Omental fat pad (tissue), 4 donors: ENCODE measurements around the gene SHC4. TPM values are rescaled to one million over a fixed set of nuclear protein-coding genes. Genes with fewer than 3 reads are reported as not detected.
A peak's percentile ranks its signal among the peaks of the same experiment; 100 is the strongest.

ENCODE experiments used
- ATAC-seq: fragments of 150-250 bp; one replicate; pipeline ENCODE4 v1.9.1; 2016; ENCODE audit warnings: mild to moderate bottlenecking, moderate library complexity; ENCODE audit not compliant: low FRiP score
- DNase-seq: peaks from one replicate; pipeline ENCODE4 v3.0.0-alpha.2; 2019; ENCODE audit warnings: low spot score
- total RNA-seq, 4 donors: library from RNA; depleted of rRNA; stranded (reverse); fragments of >200 nt; gene quantifications; one replicate each; pipeline ENCODE4 v1.1.0, GENCODE V29; 2016
- TF ChIP-seq, protein P1 (sequence below), 3 donors: fragments of 450-650 bp; IDR thresholded peaks; one replicate each; pipeline ENCODE4 v1.5.1; 2016 to 2017; ENCODE audit warnings: antibody characterized with exemption in 3 of 3, mild to moderate bottlenecking in 3 of 3, moderate library complexity in 2 of 3

SHC4 gene
- total RNA-seq, 4 donors from 2014 or later: 0.48 to 2.2 (median 1.2) TPM; not detected in 1

DNA sequence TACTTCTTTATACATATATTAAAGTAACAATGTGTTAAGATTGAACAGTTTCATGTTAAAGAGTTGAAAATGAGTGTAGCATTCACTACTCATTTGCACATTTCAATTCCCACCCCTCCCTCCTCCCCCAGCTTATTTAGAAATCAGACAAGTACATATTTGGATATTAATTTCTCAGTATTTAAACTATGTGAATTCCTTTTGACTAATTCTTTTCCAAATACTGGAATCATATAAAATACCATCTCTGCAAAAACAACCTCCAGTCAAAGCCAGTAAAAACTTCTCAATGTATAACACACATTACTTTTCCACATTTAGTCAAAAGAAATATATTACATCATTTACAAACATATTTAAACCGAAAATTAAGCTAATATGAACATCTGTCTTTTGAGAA, 25.5 kb upstream of the SHC4 start:
- TF ChIP-seq, protein P1, sequence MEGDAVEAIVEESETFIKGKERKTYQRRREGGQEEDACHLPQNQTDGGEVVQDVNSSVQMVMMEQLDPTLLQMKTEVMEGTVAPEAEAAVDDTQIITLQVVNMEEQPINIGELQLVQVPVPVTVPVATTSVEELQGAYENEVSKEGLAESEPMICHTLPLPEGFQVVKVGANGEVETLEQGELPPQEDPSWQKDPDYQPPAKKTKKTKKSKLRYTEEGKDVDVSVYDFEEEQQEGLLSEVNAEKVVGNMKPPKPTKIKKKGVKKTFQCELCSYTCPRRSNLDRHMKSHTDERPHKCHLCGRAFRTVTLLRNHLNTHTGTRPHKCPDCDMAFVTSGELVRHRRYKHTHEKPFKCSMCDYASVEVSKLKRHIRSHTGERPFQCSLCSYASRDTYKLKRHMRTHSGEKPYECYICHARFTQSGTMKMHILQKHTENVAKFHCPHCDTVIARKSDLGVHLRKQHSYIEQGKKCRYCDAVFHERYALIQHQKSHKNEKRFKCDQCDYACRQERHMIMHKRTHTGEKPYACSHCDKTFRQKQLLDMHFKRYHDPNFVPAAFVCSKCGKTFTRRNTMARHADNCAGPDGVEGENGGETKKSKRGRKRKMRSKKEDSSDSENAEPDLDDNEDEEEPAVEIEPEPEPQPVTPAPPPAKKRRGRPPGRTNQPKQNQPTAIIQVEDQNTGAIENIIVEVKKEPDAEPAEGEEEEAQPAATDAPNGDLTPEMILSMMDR (IDR thresholded peaks at IDR 0.05): no peak
- ATAC-seq (no peak), DNase-seq (no peak)

DNA sequence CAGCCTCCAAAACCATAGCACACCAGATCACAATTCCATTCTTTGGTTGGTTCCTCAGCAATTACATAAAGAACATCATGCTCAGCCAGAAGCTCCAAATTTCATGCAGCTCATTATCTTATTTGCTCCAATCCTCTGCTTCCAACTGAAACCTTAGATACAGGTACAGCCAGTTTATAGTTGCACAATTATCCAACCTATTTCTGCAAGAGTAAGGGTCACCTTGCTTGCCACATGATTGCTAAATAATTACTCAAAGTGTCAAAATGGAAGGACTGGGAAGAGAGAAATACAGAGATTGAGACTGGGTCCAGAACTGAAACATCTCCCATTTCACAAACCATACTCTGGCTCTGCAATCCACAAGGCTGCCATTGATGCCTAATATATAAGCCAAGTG, 23.4 kb upstream of the SHC4 start:
- TF ChIP-seq, protein P1 (IDR thresholded peaks at IDR 0.05): no peak
- DNase-seq: no peak
- ATAC-seq: no peak

- DNase-seq (no peak), ATAC-seq (no peak)
- TF ChIP-seq, protein P1 (IDR thresholded peaks at IDR 0.05): no peak
Measured at GRCh38 chr15:48986240-48986639, 22.5 kb upstream of the SHC4 start.

DNA sequence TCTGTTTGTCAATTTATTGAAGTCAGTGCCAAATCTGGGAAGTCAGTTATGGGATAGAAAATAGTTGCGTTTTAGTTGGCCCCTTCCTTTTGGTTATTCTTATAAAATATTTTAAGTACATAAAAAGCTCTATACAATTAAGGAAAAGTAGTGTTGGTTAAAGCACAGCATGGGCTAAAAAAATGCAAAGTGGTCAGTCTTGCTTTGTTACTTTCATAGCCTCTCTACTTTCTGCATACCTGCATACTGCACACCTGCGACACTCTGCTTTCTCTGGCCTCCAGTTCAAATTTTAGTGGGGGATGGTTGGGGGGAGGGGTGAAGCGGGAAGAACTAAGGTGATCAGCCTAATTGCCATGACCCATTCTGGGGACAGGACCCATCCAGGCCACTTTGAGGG, 21.8 kb upstream of the SHC4 start:
- ATAC-seq: no peak
- TF ChIP-seq, protein P1 (IDR thresholded peaks at IDR 0.05): no peak
- DNase-seq: no peak

- ATAC-seq (peak; percentile 74), DNase-seq (no peak)
- TF ChIP-seq, protein P1 (IDR thresholded peaks at IDR 0.05): no peak
Measured at GRCh38 chr15:48984811-48985352, 21.2 kb upstream of the SHC4 start.

- TF ChIP-seq, protein P1 (IDR thresholded peaks at IDR 0.05): no peak
- ATAC-seq: no peak
- no peak for DNase-seq
Measured at GRCh38 chr15:48984021-48984710, 20.4 kb upstream of the SHC4 start.

- ATAC-seq: no peak
- TF ChIP-seq, protein P1 (IDR thresholded peaks at IDR 0.05): no peak
Measured at GRCh38 chr15:48983300-48983699, 19.6 kb upstream of the SHC4 start.

More at GRCh38 chr15:48983300-48983699, 19.6 kb upstream of the SHC4 start:
- no peak for DNase-seq
